ENCODE data around the gene RBPJ.
A peak's percentile ranks its signal among the peaks of the same experiment; 100 is the strongest.

RBPJ gene

DNA sequence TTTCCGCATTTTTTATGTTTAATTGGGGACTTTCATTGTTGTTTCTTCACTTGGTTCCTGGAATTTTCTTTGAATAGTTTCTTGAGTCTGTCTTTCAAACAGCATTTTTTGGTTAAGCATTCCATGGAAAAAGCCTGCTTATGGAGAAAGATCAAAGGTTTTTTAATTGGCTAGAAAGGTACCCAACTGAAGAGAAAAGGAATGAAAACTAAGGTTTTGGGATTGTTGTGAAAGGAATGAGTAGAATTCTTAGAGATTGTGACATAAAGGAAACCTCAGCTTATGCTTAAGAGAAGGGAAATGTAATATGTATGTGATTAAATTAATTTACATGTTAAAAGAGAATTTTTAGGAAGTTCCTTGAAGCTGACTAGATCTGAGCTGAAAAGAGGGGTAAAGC is 86.7 kb downstream of the RBPJ start:
- no peaks in the 10 kb centered on the region for H3K27me3 ChIP-seq (ENCODE audit: control insufficient read depth in 1 of 2, insufficient read depth in 1 of 2, low read length in 2 of 2)
- no peak overlapping the region for H2BK5ac ChIP-seq (ENCODE audit: low read depth, low read length, poor library complexity, severe bottlenecking)
- peak overlapping the region; percentile 76 for H3K9ac ChIP-seq (ENCODE audit: low read length)
- no peak for DNase-seq
- H2AFZ ChIP-seq (ENCODE audit: low read depth, low read length): no peak overlapping the region
- peaks cover 11 to 91% of the 10 kb centered on the region in 2 experiments for H3K36me3 ChIP-seq (ENCODE audit: control insufficient read depth in 1 of 2, insufficient read depth in 2 of 2, low read depth in 1 of 2, low read length in 2 of 2)
- H3K23ac ChIP-seq (ENCODE audit: low read length in 2 of 2): no peak overlapping the region
- H3K27ac ChIP-seq (ENCODE audit: low read length, poor library complexity, severe bottlenecking): no peak overlapping the region
- no peaks in the 10 kb centered on the region for H3K4me1 ChIP-seq (ENCODE audit: control insufficient read depth, insufficient read depth, low read depth, low read length)
- H3K4me3 ChIP-seq (ENCODE audit: insufficient read depth in 1 of 2, low read depth in 1 of 2, low read length in 2 of 2): no peak overlapping the region
- no peak overlapping the region for H3K4me2 ChIP-seq (ENCODE audit: low read length, poor library complexity, severe bottlenecking)
- no peak overlapping the region for H2AK5ac ChIP-seq (ENCODE audit: low read length, severe bottlenecking)
- no peak overlapping the region for H2BK15ac ChIP-seq (ENCODE audit: low read depth, poor library complexity, severe bottlenecking)
- no peak overlapping the region for H4K8ac ChIP-seq (ENCODE audit: low read length)
- peaks cover 20% of the 10 kb centered on the region for H3K9me3 ChIP-seq (ENCODE audit: control insufficient read depth, low read length)
- no peak overlapping the region for H3K14ac ChIP-seq (ENCODE audit: low read length in 2 of 2)
- no peak overlapping the region for H4K91ac ChIP-seq (ENCODE audit: low read length)
- peaks cover 7% of the 10 kb centered on the region for H3K79me1 ChIP-seq (replicated peaks; ENCODE audit: low read length, poor library complexity, severe bottlenecking)
- no peak overlapping the region for H2BK120ac ChIP-seq (ENCODE audit: low read depth, low read length)
- 98% methylated on average over 1 of the region's 1 CpG for WGBS
- H3K18ac ChIP-seq (ENCODE audit: low read depth in 1 of 2, low read length in 2 of 2): no peak overlapping the region
- no peak overlapping the region for H2BK12ac ChIP-seq (ENCODE audit: low read length in 2 of 2)
- no peak overlapping the region for H3K4ac ChIP-seq (ENCODE audit: low read depth in 1 of 2, low read length in 2 of 2)

DNA sequence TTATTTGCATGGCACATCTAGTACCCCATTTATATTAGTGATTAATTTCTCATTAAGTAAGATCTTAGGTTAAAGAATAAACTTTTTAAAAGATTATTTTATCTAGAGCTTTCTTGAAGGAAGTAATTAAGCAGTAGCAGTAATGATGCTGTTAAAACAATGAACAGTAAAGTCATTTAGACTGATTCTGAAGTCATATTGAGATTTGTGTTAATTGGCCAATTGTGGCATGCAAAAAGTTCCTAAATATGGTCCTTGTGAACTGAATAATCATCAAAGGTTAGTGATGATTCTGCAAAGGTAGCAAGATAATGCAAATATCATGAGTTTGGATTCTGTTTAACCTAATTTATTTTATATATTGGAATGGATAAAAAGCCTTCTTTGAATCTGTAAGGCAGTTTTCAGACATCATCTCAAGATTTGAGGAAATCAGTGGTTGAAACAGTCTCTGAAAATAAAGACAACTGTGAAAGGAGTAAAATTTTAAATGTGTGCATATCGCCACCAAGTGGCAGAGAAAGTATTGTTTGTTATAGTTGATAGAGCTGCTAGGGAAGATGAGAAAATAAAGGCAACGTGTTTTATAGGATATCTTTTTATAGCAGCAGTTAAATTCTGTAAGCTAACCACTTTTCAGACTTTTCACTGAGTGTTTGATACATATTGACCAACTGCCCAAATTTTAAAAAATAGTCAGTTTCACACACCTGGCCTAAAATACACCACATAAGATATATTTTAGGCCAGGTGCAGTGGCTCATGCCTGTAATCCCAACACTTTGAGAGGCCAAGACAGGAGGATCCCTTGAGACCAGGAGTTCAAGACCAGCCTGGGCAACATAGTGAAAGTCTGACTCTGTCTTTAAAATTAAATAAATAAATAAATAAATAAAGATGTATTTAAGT is 89.8 kb downstream of the RBPJ start:
- H3K9me3 ChIP-seq (ENCODE audit: control insufficient read depth, low read length): peaks cover 13% of the 10 kb centered on the region
- no peaks in the 10 kb centered on the region for H3K4me1 ChIP-seq (ENCODE audit: control insufficient read depth, insufficient read depth, low read depth, low read length)
- no peak overlapping the region for H3K4ac ChIP-seq (ENCODE audit: low read depth in 1 of 2, low read length in 2 of 2)
- no peaks in the 10 kb centered on the region for H3K27me3 ChIP-seq (ENCODE audit: control insufficient read depth in 1 of 2, insufficient read depth in 1 of 2, low read length in 2 of 2)
- no peak overlapping the region for H4K91ac ChIP-seq (ENCODE audit: low read length)
- no peak overlapping the region for H2BK12ac ChIP-seq (ENCODE audit: low read length in 2 of 2)
- peaks cover 14% of the 10 kb centered on the region for H3K79me1 ChIP-seq (replicated peaks; ENCODE audit: low read length, poor library complexity, severe bottlenecking)
- no peak overlapping the region for H3K4me3 ChIP-seq (ENCODE audit: insufficient read depth in 1 of 2, low read depth in 1 of 2, low read length in 2 of 2)
- peaks cover 16 to 92% of the 10 kb centered on the region in 2 experiments for H3K36me3 ChIP-seq (ENCODE audit: control insufficient read depth in 1 of 2, insufficient read depth in 2 of 2, low read depth in 1 of 2, low read length in 2 of 2)
- no peak overlapping the region for H2AFZ ChIP-seq (ENCODE audit: low read depth, low read length)
- H2AK5ac ChIP-seq (ENCODE audit: low read length, severe bottlenecking): no peak overlapping the region
- H3K23ac ChIP-seq (ENCODE audit: low read length in 2 of 2): no peak overlapping the region
- no peak overlapping the region for H3K27ac ChIP-seq (ENCODE audit: low read length, poor library complexity, severe bottlenecking)
- DNase-seq: peak; percentile 72
- no peak overlapping the region for H2BK5ac ChIP-seq (ENCODE audit: low read depth, low read length, poor library complexity, severe bottlenecking)
- no peak overlapping the region for H4K8ac ChIP-seq (ENCODE audit: low read length)
- H3K4me2 ChIP-seq (ENCODE audit: low read length, poor library complexity, severe bottlenecking): no peak overlapping the region
- 33% methylated on average over 2 of the region's 2 CpGs for WGBS
- H2BK120ac ChIP-seq (ENCODE audit: low read depth, low read length): no peak overlapping the region
- no peak overlapping the region for H2BK15ac ChIP-seq (ENCODE audit: low read depth, poor library complexity, severe bottlenecking)
- H3K9ac ChIP-seq (ENCODE audit: low read length): peak overlapping the region; percentile 65
- no peak overlapping the region for H3K14ac ChIP-seq (ENCODE audit: low read length in 2 of 2)
- H3K18ac ChIP-seq (ENCODE audit: low read depth in 1 of 2, low read length in 2 of 2): no peak overlapping the region

DNA sequence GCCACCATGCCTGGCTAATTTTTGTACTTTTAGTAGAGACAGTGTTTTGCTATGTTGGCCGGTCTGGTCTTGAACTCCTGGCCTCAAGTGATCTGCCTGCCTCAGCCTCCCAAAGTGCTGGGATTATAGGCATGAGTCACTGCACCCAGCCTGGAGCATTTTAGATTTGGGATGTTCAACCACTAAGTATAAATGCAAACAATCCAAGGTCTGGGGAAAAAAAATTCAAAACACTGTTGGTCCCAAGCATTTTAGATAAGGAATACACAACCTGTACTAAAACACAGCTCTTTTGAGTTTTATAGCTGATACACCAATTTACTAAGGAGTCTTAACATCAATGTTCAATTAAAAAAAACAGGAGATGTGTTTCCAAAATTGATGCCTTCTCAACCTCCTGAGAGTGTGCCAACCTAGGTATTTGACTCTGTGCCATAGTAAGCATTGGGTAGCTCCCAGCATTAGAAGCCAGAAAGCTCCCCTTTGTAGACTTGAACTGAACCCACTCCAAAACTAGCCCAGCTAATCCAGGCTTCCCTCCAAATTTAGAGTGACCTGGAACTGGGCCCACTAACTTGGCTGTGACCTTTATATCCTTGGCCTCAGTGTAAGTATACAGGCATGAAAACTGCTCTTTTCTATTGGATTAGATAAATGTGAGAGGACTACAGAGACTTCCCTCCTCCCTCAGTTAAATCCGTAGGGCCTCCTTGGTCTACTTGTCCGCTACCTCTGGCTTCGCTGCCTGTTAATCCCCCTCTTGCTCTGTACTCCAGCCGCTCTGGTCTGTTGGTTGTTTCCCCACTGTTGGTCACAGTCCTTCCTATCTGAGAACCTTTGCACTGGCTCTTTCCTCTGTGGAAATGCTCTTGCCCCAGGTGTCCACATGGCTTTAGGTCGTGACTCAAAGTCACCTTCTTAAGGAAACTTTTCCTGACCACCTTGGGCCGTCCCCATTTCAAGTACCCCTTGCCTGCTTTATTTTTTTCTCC is 91.9 kb downstream of the RBPJ start:
- WGBS: 97% methylated on average over 6 of the region's 7 CpGs
- Histone ChIP-seq H2AK5ac (ENCODE audit: low read length, severe bottlenecking) (no peak overlapping the region), H3K14ac (ENCODE audit: low read length in 2 of 2) (no peak overlapping the region), H3K27me3 (ENCODE audit: control insufficient read depth in 1 of 2, insufficient read depth in 1 of 2, low read length in 2 of 2) (no peaks in the 10 kb centered on the region), H3K27ac (ENCODE audit: low read length, poor library complexity, severe bottlenecking) (no peak overlapping the region), H3K18ac (ENCODE audit: low read depth in 1 of 2, low read length in 2 of 2) (no peak overlapping the region), H2BK12ac (ENCODE audit: low read length in 2 of 2) (no peak overlapping the region), H2AFZ (ENCODE audit: low read depth, low read length) (no peak overlapping the region), H3K9ac (ENCODE audit: low read length) (peak overlapping the region; percentile 47), H4K91ac (ENCODE audit: low read length) (peak overlapping the region; percentile 61), H3K23ac (ENCODE audit: low read length in 2 of 2) (peak overlapping the region in 1 of 2 experiments; percentile 2), H3K4me1 (ENCODE audit: control insufficient read depth, insufficient read depth, low read depth, low read length) (no peaks in the 10 kb centered on the region), H3K9me3 (ENCODE audit: control insufficient read depth, low read length) (no peaks in the 10 kb centered on the region), H3K4me2 (ENCODE audit: low read length, poor library complexity, severe bottlenecking) (no peak overlapping the region), H3K4me3 (ENCODE audit: insufficient read depth in 1 of 2, low read depth in 1 of 2, low read length in 2 of 2) (no peak overlapping the region), H4K8ac (ENCODE audit: low read length) (no peak overlapping the region), H3K36me3 (ENCODE audit: control insufficient read depth in 1 of 2, insufficient read depth in 2 of 2, low read depth in 1 of 2, low read length in 2 of 2) (peaks cover 13 to 92% of the 10 kb centered on the region in 2 experiments), H3K79me1 (replicated peaks; ENCODE audit: low read length, poor library complexity, severe bottlenecking) (peaks cover 14% of the 10 kb centered on the region), H2BK15ac (ENCODE audit: low read depth, poor library complexity, severe bottlenecking) (no peak overlapping the region), H3K4ac (ENCODE audit: low read depth in 1 of 2, low read length in 2 of 2) (no peak overlapping the region), H2BK5ac (ENCODE audit: low read depth, low read length, poor library complexity, severe bottlenecking) (no peak overlapping the region), H2BK120ac (ENCODE audit: low read depth, low read length) (no peak overlapping the region)
- DNase-seq: no peak

GRCh38 chr4:26413582-26413981 is 92.8 kb downstream of the RBPJ start:
- WGBS: 94% methylated on average over 2 of the region's 3 CpGs

More at GRCh38 chr4:26413582-26413981, 92.8 kb downstream of the RBPJ start:
- Histone ChIP-seq H3K9me3 (ENCODE audit: control insufficient read depth, low read length) (no peaks in the 10 kb centered on the region), H3K18ac (ENCODE audit: low read depth in 1 of 2, low read length in 2 of 2) (no peak overlapping the region), H3K23ac (ENCODE audit: low read length in 2 of 2) (no peak overlapping the region), H3K14ac (ENCODE audit: low read length in 2 of 2) (no peak overlapping the region), H3K27ac (ENCODE audit: low read length, poor library complexity, severe bottlenecking) (no peak overlapping the region), H3K27me3 (ENCODE audit: control insufficient read depth in 1 of 2, insufficient read depth in 1 of 2, low read length in 2 of 2) (no peaks in the 10 kb centered on the region), H3K36me3 (ENCODE audit: control insufficient read depth in 1 of 2, insufficient read depth in 2 of 2, low read depth in 1 of 2, low read length in 2 of 2) (peaks cover 10 to 92% of the 10 kb centered on the region in 2 experiments), H3K4me3 (ENCODE audit: insufficient read depth in 1 of 2, low read depth in 1 of 2, low read length in 2 of 2) (no peak overlapping the region), H2BK5ac (ENCODE audit: low read depth, low read length, poor library complexity, severe bottlenecking) (no peak overlapping the region), H2AK5ac (ENCODE audit: low read length, severe bottlenecking) (no peak overlapping the region), H3K79me1 (replicated peaks; ENCODE audit: low read length, poor library complexity, severe bottlenecking) (peaks cover 14% of the 10 kb centered on the region), H2BK15ac (ENCODE audit: low read depth, poor library complexity, severe bottlenecking) (no peak overlapping the region), H4K8ac (ENCODE audit: low read length) (no peak overlapping the region), H3K4me1 (ENCODE audit: control insufficient read depth, insufficient read depth, low read depth, low read length) (no peaks in the 10 kb centered on the region), H3K4me2 (ENCODE audit: low read length, poor library complexity, severe bottlenecking) (no peak overlapping the region), H3K4ac (ENCODE audit: low read depth in 1 of 2, low read length in 2 of 2) (no peak overlapping the region), H2BK12ac (ENCODE audit: low read length in 2 of 2) (no peak overlapping the region), H3K9ac (ENCODE audit: low read length) (peak overlapping the region; percentile 47), H2BK120ac (ENCODE audit: low read depth, low read length) (no peak overlapping the region), H4K91ac (ENCODE audit: low read length) (no peak overlapping the region), H2AFZ (ENCODE audit: low read depth, low read length) (no peak overlapping the region)
- DNase-seq: no peak
